K562 (cell line): ENCODE measurements around the gene FCHO1. TPM values are rescaled to one million over a fixed set of nuclear protein-coding genes. Genes with fewer than 3 reads are reported as not detected.

Experiments
- CBX1 ChIP-seq: sonication (generic); IDR thresholded peaks from 2 replicates; pipeline ENCODE4 v1.6.1; 2016; ENCODE audit warnings: antibody characterized with exemption, low read depth, mild to moderate bottlenecking
- CREBBP ChIP-seq: IDR thresholded peaks from one replicate; pipeline ENCODE4 v1.6.1; 2012; ENCODE audit warnings: low read depth, mild to moderate bottlenecking, control low read depth, inconsistent platforms, low read length
- CREM ChIP-seq: IDR thresholded peaks from 2 replicates; pipeline ENCODE4 v1.6.1; 2014; ENCODE audit warnings: antibody characterized with exemption, low read depth
- DACH1 ChIP-seq: fragments of 450-650 bp; IDR thresholded peaks from 2 replicates; pipeline ENCODE4 v1.6.1; 2018; ENCODE audit not compliant: partially characterized antibody
- ELF4 ChIP-seq: fragments of 450-650 bp; formaldehyde crosslinking; IDR thresholded peaks from 2 replicates; pipeline ENCODE4 v1.4.0; 2022; ENCODE audit warnings: missing genetic modification characterization
- FOXK1 ChIP-seq: sonication (generic); formaldehyde crosslinking; IDR thresholded peaks from 2 replicates; pipeline ENCODE4 v1.8.0; 2022; ENCODE audit warnings: missing genetic modification reagents, mild to moderate bottlenecking, borderline replicate concordance
- JUN ChIP-seq, 2 experiments: sonication (generic) in 1 of 2; formaldehyde crosslinking in 1 of 2; IDR thresholded peaks; 2 replicates each; pipeline versions ENCODE4 v1.6.1 to v1.8.0; 2012 to 2022; ENCODE audit warnings: borderline replicate concordance in 2 of 2, mild to moderate bottlenecking in 2 of 2, improper control_type of control experiment in 1 of 2, low read depth in 1 of 2, low read length in 1 of 2, missing genetic modification reagents in 1 of 2
- KLF1 ChIP-seq: fragments of 450-650 bp; IDR thresholded peaks from 2 replicates; pipeline ENCODE4 v1.6.1; 2016; ENCODE audit warnings: missing genetic modification characterization, missing compliant biosample characterization
- NRF1 ChIP-seq, 2 experiments: fragments of 450-650 bp; IDR thresholded peaks in 1 of 2; conservative IDR thresholded peaks in 1 of 2; 2 replicates each; pipeline ENCODE4 v1.6.1; 2014; ENCODE audit warnings: mild to moderate bottlenecking in 2 of 2
- RBM39 ChIP-seq: fragments of 200-400 bp; formaldehyde crosslinking; optimal IDR thresholded peaks from 2 replicates; pipeline ENCODE3; 2018; ENCODE audit warnings: low read depth, low read length
- SETDB1 ChIP-seq: IDR thresholded peaks from one replicate; pipeline ENCODE4 v1.6.1; 2012; ENCODE audit warnings: low read length, control low read depth, inconsistent platforms
- ZNF184 ChIP-seq: sonication (generic); formaldehyde crosslinking; IDR thresholded peaks from 2 replicates; pipeline ENCODE4 v1.5.0; 2020; ENCODE audit warnings: missing genetic modification reagents
- ZNF324 ChIP-seq: fragments of 250-450 bp; sonication (Bioruptor Pico); IDR thresholded peaks from 2 replicates; pipeline ENCODE4 v1.4.0; 2020; ENCODE audit warnings: mild to moderate bottlenecking
- polyA plus RNA-seq, 8 experiments: library from polyadenylated mRNA; depleted of rRNA in 4 of 8; stranded (reverse) in 5 of 8; unstranded in 3 of 8; fragments of >200 nt; fragmentation: Nextera tagmentation in 2 of 8; fragmentation: Illumina TruSeq in 1 of 8; extraction: Ambion mirVana in 2 of 8; extraction: Trizol in 1 of 8; gene quantifications; 2 replicates each; pipeline versions ENCODE4 v1.2.1 to v1.2.3, GENCODE V29; 2011 to 2014; ENCODE audit warnings: inconsistent platforms in 1 of 8, missing spikeins in 1 of 8
- total RNA-seq, 7 experiments: library from RNA; depleted of rRNA in 6 of 7; stranded (reverse); fragments of >200 nt in 6 of 7; fragmentation: Illumina TruSeq in 2 of 7; extraction: Trizol in 2 of 7; gene quantifications; 2 replicates each; pipeline versions ENCODE4 v1.2.1 to v1.2.3, GENCODE V29; 2011 to 2021; ENCODE audit warnings: low replicate concordance in 1 of 7
- TF ChIP-seq, protein P1 (sequence below): sonication (generic); formaldehyde crosslinking; IDR thresholded peaks from 2 replicates; pipeline ENCODE4 v1.8.0; 2022; ENCODE audit warnings: missing genetic modification reagents, mild to moderate bottlenecking, moderate library complexity, borderline replicate concordance
- TF ChIP-seq, protein P2 (sequence below): fragments of 450-650 bp; formaldehyde crosslinking; IDR thresholded peaks from 2 replicates; pipeline ENCODE4 v1.4.0; 2020; ENCODE audit warnings: mild to moderate bottlenecking, mixed read lengths
- TF ChIP-seq, protein P3 (sequence below): fragments of 200-800 bp; sonication (Bioruptor generic); IDR thresholded peaks from 2 replicates; pipeline ENCODE4 v1.6.1; 2017; ENCODE audit warnings: missing genetic modification characterization, missing compliant biosample characterization
- TF ChIP-seq, protein P4 (sequence below): sonication (generic); formaldehyde crosslinking; IDR thresholded peaks from 2 replicates; pipeline ENCODE4 v1.8.1; 2022; ENCODE audit warnings: missing genetic modification reagents
- TF ChIP-seq, protein P5 (sequence below): fragments of 250-450 bp; sonication (Bioruptor Pico); IDR thresholded peaks from 2 replicates; pipeline ENCODE4 v1.4.0; 2020

FCHO1 gene
- total and polyA plus RNA-seq, 9 of the 15 experiments (the other 6 are each of a cell fraction or from before 2014, with no cell fraction given): 0.21 to 58.9 (median 18.3) TPM

DNA sequence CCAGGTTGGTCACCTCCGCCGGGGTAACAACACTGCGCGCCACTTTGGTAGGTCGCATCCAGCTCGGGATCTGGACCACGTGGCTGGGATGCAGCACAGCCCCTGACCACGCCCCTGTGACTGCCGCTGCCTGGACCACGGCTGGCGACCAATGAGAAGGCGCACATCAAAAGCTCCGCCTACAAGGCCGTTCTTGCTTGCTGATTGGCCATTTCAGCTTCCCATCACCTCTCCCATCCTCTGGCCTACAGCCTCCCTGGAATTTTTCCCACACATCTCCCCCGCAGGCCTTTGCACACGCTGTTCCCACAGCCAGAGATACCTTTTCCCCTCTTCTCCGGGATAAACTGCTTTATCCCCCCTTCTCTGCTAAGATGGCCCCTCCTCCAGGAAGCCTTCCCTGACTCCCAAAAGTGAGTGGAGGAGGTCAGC is 44.5 kb upstream of the FCHO1 start (continued):
- TF ChIP-seq, protein P1, sequence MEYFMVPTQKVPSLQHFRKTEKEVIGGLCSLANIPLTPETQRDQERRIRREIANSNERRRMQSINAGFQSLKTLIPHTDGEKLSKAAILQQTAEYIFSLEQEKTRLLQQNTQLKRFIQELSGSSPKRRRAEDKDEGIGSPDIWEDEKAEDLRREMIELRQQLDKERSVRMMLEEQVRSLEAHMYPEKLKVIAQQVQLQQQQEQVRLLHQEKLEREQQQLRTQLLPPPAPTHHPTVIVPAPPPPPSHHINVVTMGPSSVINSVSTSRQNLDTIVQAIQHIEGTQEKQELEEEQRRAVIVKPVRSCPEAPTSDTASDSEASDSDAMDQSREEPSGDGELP: peak; percentile 16; the same call in 1 of the 2 replicates
- no peak for TF ChIP-seq CREM
- TF ChIP-seq, protein P2, sequence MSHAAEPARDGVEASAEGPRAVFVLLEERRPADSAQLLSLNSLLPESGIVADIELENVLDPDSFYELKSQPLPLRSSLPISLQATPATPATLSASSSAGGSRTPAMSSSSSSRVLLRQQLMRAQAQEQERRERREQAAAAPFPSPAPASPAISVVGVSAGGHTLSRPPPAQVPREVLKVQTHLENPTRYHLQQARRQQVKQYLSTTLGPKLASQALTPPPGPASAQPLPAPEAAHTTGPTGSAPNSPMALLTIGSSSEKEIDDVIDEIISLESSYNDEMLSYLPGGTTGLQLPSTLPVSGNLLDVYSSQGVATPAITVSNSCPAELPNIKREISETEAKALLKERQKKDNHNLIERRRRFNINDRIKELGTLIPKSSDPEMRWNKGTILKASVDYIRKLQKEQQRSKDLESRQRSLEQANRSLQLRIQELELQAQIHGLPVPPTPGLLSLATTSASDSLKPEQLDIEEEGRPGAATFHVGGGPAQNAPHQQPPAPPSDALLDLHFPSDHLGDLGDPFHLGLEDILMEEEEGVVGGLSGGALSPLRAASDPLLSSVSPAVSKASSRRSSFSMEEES: no peak
- TF ChIP-seq, protein P3, sequence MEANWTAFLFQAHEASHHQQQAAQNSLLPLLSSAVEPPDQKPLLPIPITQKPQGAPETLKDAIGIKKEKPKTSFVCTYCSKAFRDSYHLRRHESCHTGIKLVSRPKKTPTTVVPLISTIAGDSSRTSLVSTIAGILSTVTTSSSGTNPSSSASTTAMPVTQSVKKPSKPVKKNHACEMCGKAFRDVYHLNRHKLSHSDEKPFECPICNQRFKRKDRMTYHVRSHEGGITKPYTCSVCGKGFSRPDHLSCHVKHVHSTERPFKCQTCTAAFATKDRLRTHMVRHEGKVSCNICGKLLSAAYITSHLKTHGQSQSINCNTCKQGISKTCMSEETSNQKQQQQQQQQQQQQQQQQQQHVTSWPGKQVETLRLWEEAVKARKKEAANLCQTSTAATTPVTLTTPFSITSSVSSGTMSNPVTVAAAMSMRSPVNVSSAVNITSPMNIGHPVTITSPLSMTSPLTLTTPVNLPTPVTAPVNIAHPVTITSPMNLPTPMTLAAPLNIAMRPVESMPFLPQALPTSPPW (CRISPR knock-in tag): no peak
- TF ChIP-seq, protein P4, sequence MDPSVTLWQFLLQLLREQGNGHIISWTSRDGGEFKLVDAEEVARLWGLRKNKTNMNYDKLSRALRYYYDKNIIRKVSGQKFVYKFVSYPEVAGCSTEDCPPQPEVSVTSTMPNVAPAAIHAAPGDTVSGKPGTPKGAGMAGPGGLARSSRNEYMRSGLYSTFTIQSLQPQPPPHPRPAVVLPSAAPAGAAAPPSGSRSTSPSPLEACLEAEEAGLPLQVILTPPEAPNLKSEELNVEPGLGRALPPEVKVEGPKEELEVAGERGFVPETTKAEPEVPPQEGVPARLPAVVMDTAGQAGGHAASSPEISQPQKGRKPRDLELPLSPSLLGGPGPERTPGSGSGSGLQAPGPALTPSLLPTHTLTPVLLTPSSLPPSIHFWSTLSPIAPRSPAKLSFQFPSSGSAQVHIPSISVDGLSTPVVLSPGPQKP (CRISPR knock-in tag): no peak
- TF ChIP-seq ZNF324 (CRISPR knock-in tag): no peak
- TF ChIP-seq JUN (IDR thresholded peaks at IDR 0.05; ENCODE audit: borderline replicate concordance, low read depth, low read length): no peak; the same call in 1 of the 2 replicates
- no peak for TF ChIP-seq JUN (CRISPR knock-in tag; IDR thresholded peaks at IDR 0.05; ENCODE audit: borderline replicate concordance)
- TF ChIP-seq ELF4 (CRISPR knock-in tag): no peak
- TF ChIP-seq, protein P5, sequence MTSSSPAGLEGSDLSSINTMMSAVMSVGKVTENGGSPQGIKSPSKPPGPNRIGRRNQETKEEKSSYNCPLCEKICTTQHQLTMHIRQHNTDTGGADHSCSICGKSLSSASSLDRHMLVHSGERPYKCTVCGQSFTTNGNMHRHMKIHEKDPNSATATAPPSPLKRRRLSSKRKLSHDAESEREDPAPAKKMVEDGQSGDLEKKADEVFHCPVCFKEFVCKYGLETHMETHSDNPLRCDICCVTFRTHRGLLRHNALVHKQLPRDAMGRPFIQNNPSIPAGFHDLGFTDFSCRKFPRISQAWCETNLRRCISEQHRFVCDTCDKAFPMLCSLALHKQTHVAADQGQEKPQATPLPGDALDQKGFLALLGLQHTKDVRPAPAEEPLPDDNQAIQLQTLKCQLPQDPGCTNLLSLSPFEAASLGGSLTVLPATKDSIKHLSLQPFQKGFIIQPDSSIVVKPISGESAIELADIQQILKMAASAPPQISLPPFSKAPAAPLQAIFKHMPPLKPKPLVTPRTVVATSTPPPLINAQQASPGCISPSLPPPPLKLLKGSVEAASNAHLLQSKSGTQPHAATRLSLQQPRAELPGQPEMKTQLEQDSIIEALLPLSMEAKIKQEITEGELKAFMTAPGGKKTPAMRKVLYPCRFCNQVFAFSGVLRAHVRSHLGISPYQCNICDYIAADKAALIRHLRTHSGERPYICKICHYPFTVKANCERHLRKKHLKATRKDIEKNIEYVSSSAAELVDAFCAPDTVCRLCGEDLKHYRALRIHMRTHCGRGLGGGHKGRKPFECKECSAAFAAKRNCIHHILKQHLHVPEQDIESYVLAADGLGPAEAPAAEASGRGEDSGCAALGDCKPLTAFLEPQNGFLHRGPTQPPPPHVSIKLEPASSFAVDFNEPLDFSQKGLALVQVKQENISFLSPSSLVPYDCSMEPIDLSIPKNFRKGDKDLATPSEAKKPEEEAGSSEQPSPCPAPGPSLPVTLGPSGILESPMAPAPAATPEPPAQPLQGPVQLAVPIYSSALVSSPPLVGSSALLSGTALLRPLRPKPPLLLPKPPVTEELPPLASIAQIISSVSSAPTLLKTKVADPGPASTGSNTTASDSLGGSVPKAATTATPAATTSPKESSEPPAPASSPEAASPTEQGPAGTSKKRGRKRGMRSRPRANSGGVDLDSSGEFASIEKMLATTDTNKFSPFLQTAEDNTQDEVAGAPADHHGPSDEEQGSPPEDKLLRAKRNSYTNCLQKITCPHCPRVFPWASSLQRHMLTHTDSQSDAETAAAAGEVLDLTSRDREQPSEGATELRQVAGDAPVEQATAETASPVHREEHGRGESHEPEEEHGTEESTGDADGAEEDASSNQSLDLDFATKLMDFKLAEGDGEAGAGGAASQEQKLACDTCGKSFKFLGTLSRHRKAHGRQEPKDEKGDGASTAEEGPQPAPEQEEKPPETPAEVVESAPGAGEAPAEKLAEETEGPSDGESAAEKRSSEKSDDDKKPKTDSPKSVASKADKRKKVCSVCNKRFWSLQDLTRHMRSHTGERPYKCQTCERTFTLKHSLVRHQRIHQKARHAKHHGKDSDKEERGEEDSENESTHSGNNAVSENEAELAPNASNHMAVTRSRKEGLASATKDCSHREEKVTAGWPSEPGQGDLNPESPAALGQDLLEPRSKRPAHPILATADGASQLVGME: 0 out of 2 replicates have a peak, but pooled peaks have one; percentile 64
- TF ChIP-seq CBX1: no peak
- no peak for TF ChIP-seq DACH1
- no peak for TF ChIP-seq KLF1 (tag)
- no peak for TF ChIP-seq FOXK1 (CRISPR knock-in tag)
- TF ChIP-seq ZNF184 (CRISPR knock-in tag): no peak
- no peak for TF ChIP-seq RBM39
- 0 out of 4 replicates have a peak, but pooled peaks of 1 of the 2 experiments have one; percentile 10 for TF ChIP-seq NRF1 (conservative IDR thresholded peaks at IDR 0.05 in 1 of 2, IDR thresholded peaks at IDR 0.05 in 1 of 2)
- TF ChIP-seq SETDB1: no peak
- TF ChIP-seq CREBBP: no peak
